ENCODE results near the gene RTKN. TPM values are rescaled to one million over a fixed set of nuclear protein-coding genes. Genes with fewer than 3 reads are reported as not detected.
"Not testable (repeated sequence)": the region's sequence is repeated elsewhere in the genome, so short reads cannot be mapped to it uniquely, and the experiment has no call there.

The RTKN gene
- total RNA-seq, 1 experiment from 2014 or later, result 83.1 TPM

DNA sequence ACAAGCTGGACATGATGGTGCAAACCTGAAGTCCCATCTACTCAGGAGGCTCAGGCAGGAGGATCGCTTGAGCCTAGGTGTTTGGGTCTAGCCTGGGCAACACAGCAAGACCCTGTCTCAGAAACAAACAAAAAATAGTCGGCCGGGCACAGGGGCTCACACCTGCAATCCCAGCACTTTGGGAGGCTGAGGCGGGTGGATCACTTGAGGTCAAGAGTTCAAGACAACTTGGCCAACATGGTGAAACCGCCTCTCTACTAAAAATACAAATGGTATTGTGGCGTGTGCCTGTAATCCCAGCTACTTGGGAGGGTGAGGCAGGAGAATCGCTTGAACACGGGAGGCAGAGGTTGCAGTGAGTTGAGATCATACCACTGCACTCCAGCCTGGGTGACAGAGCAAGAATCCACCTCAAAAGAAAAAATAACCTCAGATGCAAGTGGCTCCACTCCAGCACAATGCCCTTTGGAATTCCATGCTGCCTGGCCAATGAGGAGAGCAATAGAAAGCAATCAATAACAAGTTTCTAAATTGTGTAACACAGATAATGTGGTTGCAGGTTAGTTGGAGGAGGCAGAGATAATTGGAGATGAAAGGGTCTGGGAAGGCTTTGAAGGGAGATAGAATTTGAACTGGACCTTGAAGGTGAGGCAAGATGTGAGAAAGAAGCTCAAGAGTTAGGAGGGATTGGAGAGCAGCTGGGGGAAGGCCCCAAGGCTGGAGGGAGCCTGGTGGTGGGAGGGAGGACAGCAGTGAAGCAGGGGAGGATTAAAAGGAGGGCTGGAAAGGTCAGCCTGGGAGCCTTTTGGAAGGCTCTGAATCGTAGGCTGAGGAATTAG is 47.1 kb upstream of the RTKN start:
- Histone ChIP-seq H3K27me3 (ENCODE audit: control insufficient read depth, insufficient read depth, low read length) (no peaks in the 10 kb centered on the region), H3K27ac (ENCODE audit: low read length) (no peak overlapping the region), H3K9me3 (ENCODE audit: control insufficient read depth, insufficient read depth, low read depth, low read length) (no peaks in the 10 kb centered on the region), H3K4me1 (ENCODE audit: control insufficient read depth, insufficient read depth, low read length) (peaks cover 4% of the 10 kb centered on the region), H3K4me3 (ENCODE audit: low read depth in 2 of 2, low read length in 2 of 2) (no peak overlapping the region), H3K36me3 (ENCODE audit: control insufficient read depth, insufficient read depth, low read length) (no peaks in the 10 kb centered on the region; the same call in none of the 2 replicates)
- no peak for DNase-seq (ENCODE audit: low read depth, low spot score)
- ChIA-PET CTCF (no interaction called here), POLR2A (interaction anchor here (0.8 kb wide), 1 partner anchor 12 kb away, joined by 3 read pairs; no protein-coding TSS in a partner anchor)
- ATAC-seq, result no peak
- intact Hi-C loops (cut with micrococcal nuclease; ENCODE audit: unreplicated experiment), result no loop called here
- BruUV-seq (replicated peaks), result no TSS peak
- TF ChIP-seq, protein P1, sequence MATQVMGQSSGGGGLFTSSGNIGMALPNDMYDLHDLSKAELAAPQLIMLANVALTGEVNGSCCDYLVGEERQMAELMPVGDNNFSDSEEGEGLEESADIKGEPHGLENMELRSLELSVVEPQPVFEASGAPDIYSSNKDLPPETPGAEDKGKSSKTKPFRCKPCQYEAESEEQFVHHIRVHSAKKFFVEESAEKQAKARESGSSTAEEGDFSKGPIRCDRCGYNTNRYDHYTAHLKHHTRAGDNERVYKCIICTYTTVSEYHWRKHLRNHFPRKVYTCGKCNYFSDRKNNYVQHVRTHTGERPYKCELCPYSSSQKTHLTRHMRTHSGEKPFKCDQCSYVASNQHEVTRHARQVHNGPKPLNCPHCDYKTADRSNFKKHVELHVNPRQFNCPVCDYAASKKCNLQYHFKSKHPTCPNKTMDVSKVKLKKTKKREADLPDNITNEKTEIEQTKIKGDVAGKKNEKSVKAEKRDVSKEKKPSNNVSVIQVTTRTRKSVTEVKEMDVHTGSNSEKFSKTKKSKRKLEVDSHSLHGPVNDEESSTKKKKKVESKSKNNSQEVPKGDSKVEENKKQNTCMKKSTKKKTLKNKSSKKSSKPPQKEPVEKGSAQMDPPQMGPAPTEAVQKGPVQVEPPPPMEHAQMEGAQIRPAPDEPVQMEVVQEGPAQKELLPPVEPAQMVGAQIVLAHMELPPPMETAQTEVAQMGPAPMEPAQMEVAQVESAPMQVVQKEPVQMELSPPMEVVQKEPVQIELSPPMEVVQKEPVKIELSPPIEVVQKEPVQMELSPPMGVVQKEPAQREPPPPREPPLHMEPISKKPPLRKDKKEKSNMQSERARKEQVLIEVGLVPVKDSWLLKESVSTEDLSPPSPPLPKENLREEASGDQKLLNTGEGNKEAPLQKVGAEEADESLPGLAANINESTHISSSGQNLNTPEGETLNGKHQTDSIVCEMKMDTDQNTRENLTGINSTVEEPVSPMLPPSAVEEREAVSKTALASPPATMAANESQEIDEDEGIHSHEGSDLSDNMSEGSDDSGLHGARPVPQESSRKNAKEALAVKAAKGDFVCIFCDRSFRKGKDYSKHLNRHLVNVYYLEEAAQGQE (IDR thresholded peaks at IDR 0.05; ENCODE audit: insufficient read depth in 1 of 2, low read depth in 2 of 2, low read length in 1 of 2), result no peak
- TF ChIP-seq SIN3A (IDR thresholded peaks at IDR 0.05; ENCODE audit: borderline replicate concordance, insufficient read depth, low read depth, low read length) (no peak), CTCF (IDR thresholded peaks at IDR 0.05) (no peak)
- in situ Hi-C loops (cut with HindIII; ENCODE audit: low pct_unique_long_range_greater_than_20kb, low sequenced_read_pairs), result no loop called here

GRCh38 chr2:74486141-74486540 is 44.4 kb upstream of the RTKN start:
- Histone ChIP-seq H3K27ac (ENCODE audit: low read length) (no peak overlapping the region), H3K27me3 (ENCODE audit: control insufficient read depth, insufficient read depth, low read length) (no peaks in the 10 kb centered on the region), H3K4me3 (ENCODE audit: low read depth in 2 of 2, low read length in 2 of 2) (no peak overlapping the region), H3K9me3 (ENCODE audit: control insufficient read depth, insufficient read depth, low read depth, low read length) (no peaks in the 10 kb centered on the region), H3K4me1 (ENCODE audit: control insufficient read depth, insufficient read depth, low read length) (peaks cover 10% of the 10 kb centered on the region), H3K36me3 (ENCODE audit: control insufficient read depth, insufficient read depth, low read length) (no peaks in the 10 kb centered on the region; the same call in none of the 2 replicates)
- TF ChIP-seq POLR2AphosphoS5 (IDR thresholded peaks at IDR 0.05; ENCODE audit: low read depth, low read length) (no peak), TCF7L2 (IDR thresholded peaks at IDR 0.05; ENCODE audit: low read depth, low read length) (no peak), CTCF (IDR thresholded peaks at IDR 0.05) (no peak), SIN3A (IDR thresholded peaks at IDR 0.05; ENCODE audit: borderline replicate concordance, insufficient read depth, low read depth, low read length) (no peak)
- TF ChIP-seq, protein P1 (IDR thresholded peaks at IDR 0.05; ENCODE audit: insufficient read depth in 1 of 2, low read depth in 2 of 2, low read length in 1 of 2), result no peak
- BruUV-seq (replicated peaks), result no TSS peak
- CTCF ChIA-PET, result no interaction called here
- intact Hi-C loops (cut with micrococcal nuclease; ENCODE audit: unreplicated experiment), result no loop called here
- ATAC-seq (no peak), DNase-seq (ENCODE audit: low read depth, low spot score) (no peak)
- POLR2A ChIA-PET, result interaction anchor here (0.7 kb wide), 1 partner anchor 15 kb away, joined by 8 read pairs; no protein-coding TSS in a partner anchor
- in situ Hi-C loops (cut with HindIII; ENCODE audit: low pct_unique_long_range_greater_than_20kb, low sequenced_read_pairs), result no loop called here

DNA sequence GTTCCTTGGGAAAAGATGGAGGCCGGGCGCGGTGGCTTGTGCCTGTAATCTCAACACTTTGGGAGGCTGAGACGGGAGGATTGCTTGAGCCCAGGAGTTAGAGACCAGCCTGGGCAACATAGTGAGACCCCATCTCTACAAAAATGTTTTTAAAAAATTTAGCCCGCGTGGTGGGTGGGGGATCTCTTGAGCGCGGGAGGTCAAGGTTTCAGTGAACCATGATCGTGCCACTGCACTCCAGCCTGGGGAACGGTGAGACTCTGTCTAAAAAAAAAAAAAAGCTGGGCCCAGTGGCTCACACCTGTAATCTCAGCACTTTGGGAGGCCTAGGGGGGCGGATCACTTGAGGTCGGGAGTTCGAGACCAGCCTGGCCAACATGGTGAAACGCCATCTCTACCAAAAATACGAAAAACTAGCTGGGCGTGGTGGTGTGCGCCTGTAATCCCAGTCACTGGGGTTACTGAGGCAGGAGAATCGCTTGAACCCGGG is 42.0 kb upstream of the RTKN start:
- intact Hi-C loops (cut with micrococcal nuclease; ENCODE audit: unreplicated experiment), result loop anchor here (2.0 to 5.0 kb wide), 2 partner anchors 47 to 104 kb away; no protein-coding TSS in a partner anchor
- peak overlapping the region; percentile 84 to 99 for H3K4me3 ChIP-seq (ENCODE audit: low read depth in 2 of 2, low read length in 2 of 2)
- BruUV-seq (replicated peaks); POLR2A ChIA-PET; H3K36me3 ChIP-seq (ENCODE audit: control insufficient read depth, insufficient read depth, low read length); in situ Hi-C loops (cut with HindIII; ENCODE audit: low pct_unique_long_range_greater_than_20kb, low sequenced_read_pairs); ATAC-seq; H3K27me3 ChIP-seq (ENCODE audit: control insufficient read depth, insufficient read depth, low read length); H3K9me3 ChIP-seq (ENCODE audit: control insufficient read depth, insufficient read depth, low read depth, low read length); DNase-seq (ENCODE audit: low read depth, low spot score): not testable (repeated sequence)
- H3K27ac ChIP-seq (ENCODE audit: low read length), result peak overlapping the region; percentile 99
- CTCF ChIA-PET, result interaction anchor here (0.6 to 2.3 kb wide), 4 partner anchors 11 to 104 kb away, joined by 4 to 9 read pairs (median 6); partner anchors contain the start of gene MRPL53
- peaks cover 16% of the 10 kb centered on the region for H3K4me1 ChIP-seq (ENCODE audit: control insufficient read depth, insufficient read depth, low read length)

All from Panc1 (cell line).